Gastrocnemius medialis (tissue), 4 donors: Measurements from ENCODE around the gene IMPG1. TPM values are rescaled to one million over a fixed set of nuclear protein-coding genes. Genes with fewer than 3 reads are reported as not detected.

Source experiments
- ATAC-seq, 2 donors: fragments of 150-250 bp; one replicate each; pipeline ENCODE4 v1.9.1; 2016
- DNase-seq, 2 donors: peaks; one replicate each; pipeline ENCODE4 v3.0.0-alpha.2; 2019
- H3K27ac ChIP-seq, 4 donors: fragments of 200-600 bp; sonication (generic); 1 replicate in 1 of 4; 2 replicates in 3 of 4; pipeline ENCODE4 v1.5.1; 2016 to 2018; ENCODE audit warnings: mild to moderate bottlenecking in 2 of 4, moderate library complexity in 1 of 4
- H3K27me3 ChIP-seq, 3 donors: fragments of 200-600 bp; sonication (generic) in 2 of 3; 1 replicate in 1 of 3; 2 replicates in 2 of 3; pipeline versions ENCODE4 v1.5.1 to v1.6.0; 2016 to 2019; ENCODE audit warnings: mild to moderate bottlenecking in 1 of 3, moderate library complexity in 1 of 3
- H3K36me3 ChIP-seq, 2 donors: fragments of 200-600 bp; sonication (generic) in 1 of 2; one replicate each; pipeline ENCODE4 v1.5.1; 2017 to 2018
- H3K4me1 ChIP-seq, 2 donors: fragments of 200-600 bp; sonication (generic) in 1 of 2; one replicate each; pipeline ENCODE4 v1.5.1; 2016 to 2017; ENCODE audit warnings: mild to moderate bottlenecking in 2 of 2
- H3K4me3 ChIP-seq, 4 donors: fragments of 200-600 bp; sonication (generic) in 3 of 4; 1 replicate in 1 of 4; 2 replicates in 3 of 4; pipeline ENCODE4 v1.5.1; 2016 to 2019; ENCODE audit warnings: mild to moderate bottlenecking in 2 of 4
- H3K9me3 ChIP-seq, 3 donors: fragments of 200-600 bp; sonication (generic) in 2 of 3; 1 replicate in 1 of 3; 2 replicates in 2 of 3; pipeline ENCODE4 v1.5.1; 2016 to 2019
- POLR2A ChIP-seq, 2 donors: fragments of 450-650 bp; IDR thresholded peaks; one replicate each; pipeline ENCODE4 v1.6.1; 2017; ENCODE audit warnings: antibody characterized with exemption in 2 of 2, mild to moderate bottlenecking in 2 of 2, moderate library complexity in 2 of 2
- in situ Hi-C, 4 donors: fragments of 200-750 bp; cut with MboI; loops; one replicate each; pipeline versions ENCODE4 v1.15.0 to v1.8.0; 2017; ENCODE audit warnings: low sequenced_read_pairs in 4 of 4
- intact Hi-C: fragments of 100-400 bp; cut with DNase I; formaldehyde crosslinking; loops from one replicate; pipeline ENCODE4 v1.15.1; 2023; ENCODE audit warnings: low total_unique reads
- total RNA-seq, 4 donors: library from RNA; depleted of rRNA; stranded (reverse); fragments of >200 nt; gene quantifications; one replicate each; pipeline versions ENCODE4 v1.1.0 to v1.2.3, GENCODE V29; 2016
- TF ChIP-seq, protein P1 (sequence below), 5 experiments: fragments of 450-650 bp in 3 of 5; fragments of 200-600 bp in 2 of 5; sonication (generic) in 2 of 5; IDR thresholded peaks in 4 of 5; conservative IDR thresholded peaks in 1 of 5; 1 replicate in 4 of 5; 2 replicates in 1 of 5; pipeline ENCODE4 v1.5.1; 2016 to 2019; ENCODE audit warnings: antibody characterized with exemption in 5 of 5, mild to moderate bottlenecking in 3 of 5, moderate library complexity in 3 of 5

The IMPG1 gene
- total RNA-seq, 4 donors from 2014 or later: not detected

DNA sequence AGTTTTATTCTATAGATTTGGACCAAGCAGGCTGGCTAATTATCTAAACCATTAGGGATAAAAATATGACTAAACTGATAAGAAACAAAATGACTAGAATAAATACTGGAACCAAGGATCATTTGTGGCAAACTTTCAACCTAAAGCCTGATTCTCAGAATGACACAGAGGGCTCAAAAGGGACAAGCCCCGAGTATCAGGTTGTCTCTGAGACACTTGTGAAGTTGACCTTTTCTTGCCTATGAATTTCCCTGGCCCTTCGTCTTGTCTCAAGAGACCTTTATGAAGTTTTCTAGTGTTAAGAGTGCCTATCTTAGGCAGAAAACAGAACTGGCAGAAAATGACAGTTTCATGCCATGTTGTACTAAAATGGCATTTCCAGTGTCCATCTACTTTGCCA lies 68.3 kb downstream of the IMPG1 start:
- in situ Hi-C loops: no loop called here
- no peaks in the 10 kb centered on the region for H3K27me3 ChIP-seq
- no peaks in the 10 kb centered on the region for H3K4me1 ChIP-seq
- H3K9me3 ChIP-seq: no peaks in the 10 kb centered on the region
- H3K4me3 ChIP-seq: no peak overlapping the region
- DNase-seq (no peak), ATAC-seq (no peak)
- intact Hi-C loops: no loop called here
- H3K36me3 ChIP-seq: no peaks in the 10 kb centered on the region
- no peak overlapping the region for H3K27ac ChIP-seq
- TF ChIP-seq, protein P1, sequence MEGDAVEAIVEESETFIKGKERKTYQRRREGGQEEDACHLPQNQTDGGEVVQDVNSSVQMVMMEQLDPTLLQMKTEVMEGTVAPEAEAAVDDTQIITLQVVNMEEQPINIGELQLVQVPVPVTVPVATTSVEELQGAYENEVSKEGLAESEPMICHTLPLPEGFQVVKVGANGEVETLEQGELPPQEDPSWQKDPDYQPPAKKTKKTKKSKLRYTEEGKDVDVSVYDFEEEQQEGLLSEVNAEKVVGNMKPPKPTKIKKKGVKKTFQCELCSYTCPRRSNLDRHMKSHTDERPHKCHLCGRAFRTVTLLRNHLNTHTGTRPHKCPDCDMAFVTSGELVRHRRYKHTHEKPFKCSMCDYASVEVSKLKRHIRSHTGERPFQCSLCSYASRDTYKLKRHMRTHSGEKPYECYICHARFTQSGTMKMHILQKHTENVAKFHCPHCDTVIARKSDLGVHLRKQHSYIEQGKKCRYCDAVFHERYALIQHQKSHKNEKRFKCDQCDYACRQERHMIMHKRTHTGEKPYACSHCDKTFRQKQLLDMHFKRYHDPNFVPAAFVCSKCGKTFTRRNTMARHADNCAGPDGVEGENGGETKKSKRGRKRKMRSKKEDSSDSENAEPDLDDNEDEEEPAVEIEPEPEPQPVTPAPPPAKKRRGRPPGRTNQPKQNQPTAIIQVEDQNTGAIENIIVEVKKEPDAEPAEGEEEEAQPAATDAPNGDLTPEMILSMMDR (IDR thresholded peaks at IDR 0.05 in 4 of 5, conservative IDR thresholded peaks at IDR 0.05 in 1 of 5): no peak
- no peak for TF ChIP-seq POLR2A (IDR thresholded peaks at IDR 0.05)

GRCh38 chr6:76003686-76004085 lies 68.8 kb downstream of the IMPG1 start:
- Histone ChIP-seq H3K27me3 (no peaks in the 10 kb centered on the region), H3K27ac (no peak overlapping the region), H3K4me3 (no peak overlapping the region), H3K9me3 (no peaks in the 10 kb centered on the region), H3K36me3 (no peaks in the 10 kb centered on the region), H3K4me1 (no peaks in the 10 kb centered on the region)
- ATAC-seq (no peak), DNase-seq (no peak)
- TF ChIP-seq, protein P1 (IDR thresholded peaks at IDR 0.05 in 4 of 5, conservative IDR thresholded peaks at IDR 0.05 in 1 of 5): no peak
- TF ChIP-seq POLR2A (IDR thresholded peaks at IDR 0.05): no peak
- in situ Hi-C loops: no loop called here
- intact Hi-C loops: no loop called here

- no peaks in the 10 kb centered on the region for H3K36me3 ChIP-seq
- H3K4me1 ChIP-seq: no peaks in the 10 kb centered on the region
- ATAC-seq (no peak), DNase-seq (no peak)
- in situ Hi-C loops (no loop called here), intact Hi-C loops (no loop called here)
- TF ChIP-seq, protein P1 (IDR thresholded peaks at IDR 0.05 in 4 of 5, conservative IDR thresholded peaks at IDR 0.05 in 1 of 5): no peak
- TF ChIP-seq POLR2A (IDR thresholded peaks at IDR 0.05): no peak
- no peak overlapping the region for H3K4me3 ChIP-seq
- no peaks in the 10 kb centered on the region for H3K27me3 ChIP-seq
- H3K9me3 ChIP-seq: no peaks in the 10 kb centered on the region
- H3K27ac ChIP-seq: no peak overlapping the region
Observed at GRCh38 chr6:76003113-76003512, 69.3 kb downstream of the IMPG1 start.

DNA sequence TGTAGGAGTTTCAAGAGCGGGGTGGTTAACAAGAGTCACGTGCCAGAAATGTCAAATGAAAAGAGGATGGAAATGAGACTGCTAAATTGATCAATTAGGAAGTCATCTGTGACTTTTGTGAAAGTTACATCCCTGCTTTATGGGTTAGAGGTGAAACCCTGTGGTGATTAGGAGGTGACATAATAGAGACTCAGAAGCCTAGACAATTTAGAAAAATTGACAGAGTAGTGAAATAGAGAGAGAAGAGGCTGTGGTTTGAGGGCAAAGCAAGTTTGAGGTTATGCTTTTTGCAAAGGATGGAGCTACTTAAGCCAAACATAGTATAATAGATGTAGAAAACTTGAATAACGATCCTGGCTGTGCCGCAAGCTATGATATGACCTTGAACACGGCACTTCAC lies 71.8 kb downstream of the IMPG1 start:
- H3K4me3 ChIP-seq: no peak overlapping the region
- H3K36me3 ChIP-seq: no peaks in the 10 kb centered on the region
- no peak overlapping the region for H3K27ac ChIP-seq
- H3K9me3 ChIP-seq: no peaks in the 10 kb centered on the region
- DNase-seq (no peak), ATAC-seq (no peak)
- intact Hi-C loops (no loop called here), in situ Hi-C loops (no loop called here)
- TF ChIP-seq, protein P1 (IDR thresholded peaks at IDR 0.05 in 4 of 5, conservative IDR thresholded peaks at IDR 0.05 in 1 of 5): no peak
- no peak for TF ChIP-seq POLR2A (IDR thresholded peaks at IDR 0.05)
- no peaks in the 10 kb centered on the region for H3K27me3 ChIP-seq
- H3K4me1 ChIP-seq: no peaks in the 10 kb centered on the region

GRCh38 chr6:75997696-75998095 lies 74.8 kb downstream of the IMPG1 start:
- TF ChIP-seq, protein P1 (IDR thresholded peaks at IDR 0.05 in 4 of 5, conservative IDR thresholded peaks at IDR 0.05 in 1 of 5): no peak
- no peak for TF ChIP-seq POLR2A (IDR thresholded peaks at IDR 0.05)
- in situ Hi-C loops (no loop called here), intact Hi-C loops (no loop called here)
- no peaks in the 10 kb centered on the region for H3K27me3 ChIP-seq
- DNase-seq: no peak
- no peaks in the 10 kb centered on the region for H3K36me3 ChIP-seq
- no peaks in the 10 kb centered on the region for H3K9me3 ChIP-seq
- H3K4me3 ChIP-seq: no peak overlapping the region
- no peak overlapping the region for H3K27ac ChIP-seq
- no peak for ATAC-seq
- H3K4me1 ChIP-seq: no peaks in the 10 kb centered on the region
